GM21576 (cell line): ENCODE results near the gene ULK3.
"Not testable (repeated sequence)": the region's sequence is repeated elsewhere in the genome, so short reads cannot be mapped to it uniquely, and the experiment has no call there.

Source experiments
- ATAC-seq: cut with Tn5 transposase; IDR thresholded peaks from one replicate; pipeline ENCODE4 v1.9.1; 2021; ENCODE audit warnings: mild to moderate bottlenecking, moderate library complexity; ENCODE audit not compliant: unreplicated experiment

ULK3 gene

DNA sequence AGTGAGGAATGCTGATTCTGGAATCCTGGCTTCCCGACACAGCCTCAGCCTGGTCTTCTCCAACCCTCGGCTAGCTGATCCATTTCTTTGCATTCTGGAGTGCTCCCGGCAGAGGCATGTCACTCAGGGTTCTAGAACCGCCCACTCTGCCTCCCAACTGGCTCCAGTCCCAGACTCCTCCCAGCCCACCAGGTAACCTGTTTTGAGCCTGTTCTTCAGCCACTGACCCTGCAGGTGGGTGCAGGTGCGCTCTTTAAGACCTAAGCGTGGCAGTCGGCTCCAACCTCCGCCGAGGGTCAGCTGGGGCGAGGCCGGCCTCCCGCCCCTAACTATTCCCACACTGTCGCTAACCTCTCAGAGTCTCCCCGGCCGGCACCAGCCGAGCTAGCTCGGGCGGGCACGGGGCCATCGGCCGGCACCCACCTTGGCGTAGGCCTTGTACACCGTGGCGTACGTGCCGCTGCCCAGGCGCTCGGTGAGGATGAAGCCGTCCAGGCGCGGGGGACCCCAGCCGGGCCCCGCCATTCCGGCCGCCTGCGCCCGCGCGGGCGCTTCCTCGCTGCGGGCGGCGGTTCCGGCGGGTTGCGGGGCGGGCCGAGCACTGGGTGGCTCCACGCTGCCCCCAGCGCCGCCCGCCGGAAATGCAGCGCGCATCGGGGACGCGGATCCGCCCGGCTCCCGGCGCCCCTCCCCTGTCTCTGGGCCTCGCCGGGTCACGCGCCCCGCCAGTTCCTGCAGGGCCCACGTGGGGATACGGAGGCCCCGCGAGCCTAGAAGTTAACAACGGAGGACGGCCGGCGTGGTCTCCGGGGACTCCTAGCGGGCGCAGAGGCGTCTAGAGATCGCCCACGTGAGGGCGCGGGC, at the start of gene ULK3:
TSS of gene ULK3 (minus strand) at position 576 of the 864 bp plus-strand sequence. CDS start at position 525, 51 bp downstream.
- ATAC-seq: peak; percentile 75

- no peak for ATAC-seq
Measured at GRCh38 chr15:74892313-74892712, 49.4 kb upstream of the ULK3 start.

- ATAC-seq: no peak
Measured at GRCh38 chr15:74891469-74891868, 48.5 kb upstream of the ULK3 start.

GRCh38 chr15:74890665-74890960, 47.7 kb upstream of the ULK3 start:
- ATAC-seq: no peak

DNA sequence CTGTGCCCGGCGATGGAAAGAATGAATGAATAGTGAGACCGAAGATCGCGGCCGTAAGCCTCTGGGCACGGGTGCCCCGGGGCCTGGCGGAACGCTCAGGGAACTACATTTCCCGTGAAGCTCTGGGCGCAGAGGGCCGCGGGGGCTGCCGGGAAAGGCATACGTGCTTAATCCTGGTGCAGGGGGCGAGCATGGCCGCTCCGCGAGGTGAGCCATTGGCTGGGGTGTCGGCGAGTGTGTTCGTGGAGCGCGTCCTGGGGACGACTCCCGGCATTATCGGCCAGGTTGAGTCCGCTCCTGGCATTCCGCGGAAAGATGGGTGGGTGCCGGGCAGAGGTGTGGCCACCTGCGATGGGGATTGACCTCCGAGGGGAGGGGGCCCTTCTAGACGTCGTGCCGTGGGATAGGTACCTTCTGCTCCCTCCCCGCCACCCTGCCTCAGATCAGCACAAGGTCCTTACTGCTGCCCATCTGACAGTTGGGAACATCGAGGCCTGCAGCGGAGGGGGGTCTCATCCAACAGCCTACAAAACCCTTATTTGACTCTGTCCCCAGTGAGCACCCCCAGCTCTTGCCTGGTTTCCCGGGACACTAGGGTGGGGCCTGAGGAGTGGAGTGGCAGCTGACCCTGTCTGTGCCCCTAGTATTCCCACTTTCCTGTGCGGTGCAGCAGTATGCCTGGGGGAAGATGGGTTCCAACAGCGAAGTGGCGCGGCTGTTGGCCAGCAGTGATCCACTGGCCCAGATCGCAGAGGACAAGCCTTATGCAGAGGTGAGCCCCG, 47.1 kb upstream of the ULK3 start, which contains the start of gene MPI:
TSS of gene MPI (plus strand) at position 160 of the 782 bp plus-strand sequence. CDS start at position 192, 32 bp downstream.
- ATAC-seq: peak; percentile 93

- peak; percentile 16 for ATAC-seq
Measured at GRCh38 chr15:74889390-74889882, 46.5 kb upstream of the ULK3 start.

DNA sequence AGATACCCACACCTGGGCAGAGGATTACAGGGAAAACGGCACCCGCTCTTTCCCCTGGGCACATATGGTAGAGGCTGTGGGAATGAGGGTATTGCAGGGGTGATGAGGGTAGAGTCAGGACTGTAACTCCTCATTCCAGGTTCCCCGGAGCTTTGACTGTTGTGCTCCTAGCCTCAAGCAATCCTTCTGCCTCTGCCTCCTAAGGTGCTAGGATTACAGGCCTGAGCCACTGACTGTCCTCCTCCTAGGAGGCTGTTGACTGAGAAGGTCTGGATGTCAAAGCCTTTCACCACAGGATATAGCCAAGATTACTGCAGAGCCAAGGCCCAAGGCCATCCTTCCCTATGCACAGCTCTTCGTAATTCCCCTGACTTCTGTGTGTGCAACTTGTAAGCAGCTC, 45.8 kb upstream of the ULK3 start:
- ATAC-seq: no peak

DNA sequence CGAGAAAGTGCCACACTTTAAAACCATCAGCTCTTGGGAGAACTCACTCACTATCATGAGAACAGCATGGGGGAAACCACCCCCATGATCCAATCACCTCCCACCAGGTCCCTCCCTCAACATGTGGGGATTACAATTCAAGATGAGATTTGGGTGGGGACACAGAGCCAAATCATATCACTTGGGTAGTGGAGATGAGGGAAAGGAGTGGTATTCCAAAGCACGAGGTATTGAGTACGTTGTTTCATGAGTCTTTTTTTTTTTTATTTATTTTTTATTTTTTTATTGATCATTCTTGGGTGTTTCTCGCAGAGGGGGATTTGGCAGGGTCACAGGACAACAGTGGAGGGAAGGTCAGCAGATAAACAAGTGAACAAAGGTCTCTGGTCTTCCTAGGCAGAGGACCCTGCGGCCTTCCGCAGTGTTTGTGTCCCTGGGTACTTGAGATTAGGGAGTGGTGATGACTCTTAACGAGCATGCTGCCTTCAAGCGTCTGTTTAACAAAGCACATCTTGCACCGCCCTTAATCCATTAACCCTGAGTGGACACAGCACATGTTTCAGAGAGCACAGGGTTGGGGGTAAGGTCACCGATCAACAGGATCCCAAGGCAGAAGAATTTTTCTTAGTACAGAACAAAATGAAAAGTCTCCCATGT, 44.7 kb upstream of the ULK3 start:
- not testable (repeated sequence) for ATAC-seq

DNA sequence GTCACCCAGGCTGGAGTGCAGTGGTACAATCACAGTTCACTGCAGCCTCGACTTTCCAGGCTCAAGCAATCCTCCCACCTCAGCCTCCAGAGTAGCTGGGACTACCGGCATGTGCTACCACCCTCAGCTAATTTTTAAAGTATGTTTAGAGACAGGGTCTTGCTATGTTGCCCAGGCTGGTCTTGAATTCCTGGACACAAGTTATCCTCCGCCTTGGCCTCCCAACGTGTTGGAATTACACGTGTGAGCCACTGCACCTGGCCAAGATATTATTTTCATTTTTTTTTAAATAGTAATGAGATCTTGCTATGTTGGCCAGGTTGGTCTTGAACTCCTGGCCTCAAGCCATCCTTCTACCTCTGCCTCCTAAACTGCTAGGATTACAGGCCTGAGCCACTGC, 42.5 kb upstream of the ULK3 start:
- ATAC-seq: no peak

- ATAC-seq: no peak
Measured at GRCh38 chr15:74884428-74885223, 41.7 kb upstream of the ULK3 start.

DNA sequence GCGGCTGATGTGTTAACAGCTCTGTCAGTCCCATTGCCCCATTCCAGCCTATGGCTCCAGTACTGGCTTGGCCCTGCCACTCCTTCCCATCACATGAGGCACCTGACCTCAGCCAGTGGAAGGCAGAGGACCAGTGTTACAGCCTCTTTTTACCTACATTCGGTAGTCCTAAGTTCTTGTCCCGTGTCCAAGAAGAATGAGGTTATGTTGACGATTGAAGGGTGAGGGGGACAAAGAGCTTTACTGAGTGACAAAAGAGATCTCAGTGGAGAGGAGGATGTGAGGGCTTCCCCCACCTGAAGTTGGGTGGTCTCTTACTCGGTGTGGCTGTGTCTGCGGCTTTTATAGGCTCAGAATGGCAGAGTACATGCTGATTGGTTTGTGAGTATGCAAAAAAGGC, 39.6 kb upstream of the ULK3 start:
- ATAC-seq: no peak

GRCh38 chr15:74878273-74878672, 35.3 kb upstream of the ULK3 start:
- ATAC-seq: no peak

DNA sequence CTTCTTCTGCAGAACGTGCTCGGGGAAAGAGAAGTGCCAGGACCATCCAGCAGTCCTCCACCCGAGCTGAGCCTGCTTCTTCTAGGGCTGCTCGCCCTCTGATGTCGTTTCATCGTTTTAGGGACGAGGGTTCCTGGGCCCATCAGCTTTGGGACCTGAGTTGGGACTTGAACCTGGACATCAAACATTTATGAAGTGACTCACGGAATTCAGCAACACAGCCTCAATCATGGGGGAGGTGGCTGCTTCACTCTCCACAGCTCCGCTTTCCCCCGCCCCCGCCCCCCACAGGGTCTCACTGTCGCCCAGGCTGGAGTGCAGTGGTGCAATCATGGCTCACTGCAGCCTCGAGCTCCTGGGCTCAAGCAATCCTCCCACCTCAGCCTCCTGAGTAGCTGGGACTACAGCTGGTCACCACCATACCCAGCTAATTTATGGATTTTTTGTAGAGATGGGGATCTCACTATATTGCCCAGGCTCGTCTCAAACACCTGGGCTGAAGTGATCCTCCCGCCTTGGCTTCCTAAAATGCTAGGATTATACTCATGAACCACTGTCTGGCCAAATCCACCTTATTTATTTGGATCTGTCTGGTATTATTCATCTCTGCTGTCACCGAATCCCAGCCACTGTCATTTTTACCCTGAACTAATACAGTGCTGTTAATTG, 30.9 kb upstream of the ULK3 start:
- no peak for ATAC-seq

- peak; percentile 80 for ATAC-seq
Measured at GRCh38 chr15:74873036-74873755, 30.2 kb upstream of the ULK3 start, which contains the start of gene SCAMP2. TSS of gene SCAMP2 (minus strand) at chr15:74873365. CDS start at chr15:74873255, 110 bp downstream.

GRCh38 chr15:74872702-74873035, 29.7 kb upstream of the ULK3 start:
- ATAC-seq: no peak

- no peak for ATAC-seq
Measured at GRCh38 chr15:74870436-74871215, 27.7 kb upstream of the ULK3 start.

DNA sequence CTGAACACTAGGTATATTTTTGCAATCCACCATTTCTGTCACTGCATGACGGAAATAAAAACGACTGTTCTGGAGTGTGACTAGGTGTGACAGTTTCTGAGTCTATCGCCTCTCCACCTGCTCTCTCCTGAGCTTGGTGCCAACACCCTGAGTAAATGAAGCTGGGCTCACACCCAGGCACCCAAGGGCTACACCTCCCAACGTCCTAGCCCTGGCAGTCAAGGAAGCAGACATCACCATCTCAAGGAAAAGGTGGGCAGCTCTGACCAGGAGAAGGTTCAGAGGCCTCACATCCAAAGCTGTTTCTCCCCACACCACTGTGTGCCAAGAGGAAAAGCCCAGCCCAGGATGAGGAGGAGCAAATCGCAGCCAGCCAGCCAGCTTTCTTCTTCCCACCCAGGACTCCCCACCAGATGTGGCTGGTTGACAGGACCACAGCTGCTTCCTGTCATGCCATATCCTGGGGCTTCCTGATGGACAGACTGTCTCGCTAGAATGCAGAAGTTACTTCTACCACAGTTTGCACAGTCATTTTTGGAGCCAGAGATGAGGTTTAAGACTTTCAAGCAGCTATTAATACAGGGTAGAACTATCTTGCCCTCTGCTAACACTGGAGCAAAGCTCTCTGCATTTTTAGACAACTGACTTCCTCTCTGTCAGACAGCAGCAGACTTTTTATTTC, 26.9 kb upstream of the ULK3 start:
- peak; percentile 44 for ATAC-seq

GRCh38 chr15:74869372-74869725, 26.4 kb upstream of the ULK3 start:
- ATAC-seq: no peak
